Vagina (tissue), 2 donors: Measurements from ENCODE around the gene SPATA33.

Source experiments
- CTCF ChIP-seq, 3 experiments: fragments of 450-650 bp in 2 of 3; fragments of 200-600 bp in 1 of 3; sonication (generic) in 1 of 3; IDR thresholded peaks; one replicate each; pipeline ENCODE4 v1.5.1; 2017 to 2019; ENCODE audit warnings: antibody characterized with exemption in 3 of 3, mild to moderate bottlenecking in 2 of 3, moderate library complexity in 2 of 3
- POLR2A ChIP-seq, 2 donors: fragments of 450-650 bp; IDR thresholded peaks; one replicate each; pipeline ENCODE4 v1.6.1; 2017; ENCODE audit warnings: antibody characterized with exemption in 2 of 2, mild to moderate bottlenecking in 2 of 2, moderate library complexity in 2 of 2
- POLR2AphosphoS5 ChIP-seq, 2 donors: sonication (generic); formaldehyde crosslinking; IDR thresholded peaks; one replicate each; pipeline ENCODE4 v1.9.0; 2017; ENCODE audit warnings: antibody characterized with exemption in 2 of 2, mild to moderate bottlenecking in 2 of 2, low read depth in 1 of 2; ENCODE audit not compliant: insufficient read depth in 1 of 2

- TF ChIP-seq CTCF (IDR thresholded peaks at IDR 0.05) = no peak
- no peak for TF ChIP-seq POLR2A (IDR thresholded peaks at IDR 0.05)
- TF ChIP-seq POLR2AphosphoS5 (IDR thresholded peaks at IDR 0.05; ENCODE audit: insufficient read depth in 1 of 2, low read depth in 1 of 2) = no peak
Measured at GRCh38 chr16:89710709-89711564, 53.3 kb downstream of the SPATA33 start.
